Pancreas (tissue), 10 donors: Measurements from ENCODE around the gene FAM110D. TPM values are rescaled to one million over a fixed set of nuclear protein-coding genes. Genes with fewer than 3 reads are reported as not detected.

ENCODE experiments used
- ATAC-seq, 4 donors: fragments of 200-7000 bp; cut with Tn5 transposase; one replicate each; pipeline versions ENCODE4 v1.8.0 to v1.9.1; 2020; ENCODE audit warnings: mild to moderate bottlenecking in 4 of 4, moderate library complexity in 4 of 4
- DNase-seq, 6 donors: peaks; one replicate each; pipeline ENCODE4 v3.0.0-alpha.2; 2020
- FAIRE-seq: peaks from 2 replicates; lab custom pipeline; 2012; peaks lifted over from hg19 to GRCh38; lab: Jason Lieb, UNC
- H3K27ac ChIP-seq, 4 donors: fragments of 200-600 bp; sonication (generic); 1 replicate in 3 of 4; 2 replicates in 1 of 4; pipeline versions ENCODE4 v1.5.0 to v1.8.0; 2020
- H3K27me3 ChIP-seq, 4 donors: fragments of 200-600 bp; one replicate each; pipeline ENCODE4 v1.8.0; 2021
- H3K36me3 ChIP-seq, 3 donors: fragments of 200-600 bp; sonication (generic) in 1 of 3; one replicate each; pipeline versions ENCODE4 v1.5.0 to v1.8.0; 2020 to 2021
- H3K4me1 ChIP-seq, 3 donors: fragments of 200-600 bp; one replicate each; pipeline ENCODE4 v1.8.0; 2021
- H3K4me3 ChIP-seq, 4 donors: fragments of 200-600 bp; sonication (generic) in 2 of 4; one replicate each; pipeline versions ENCODE4 v1.5.0 to v1.8.0; 2020 to 2021
- H3K9me3 ChIP-seq, 4 donors: fragments of 200-600 bp; one replicate each; pipeline ENCODE4 v1.8.0; 2021
- CTCF ChIP-seq, 4 donors: fragments of 200-600 bp; sonication (generic) in 3 of 4; IDR thresholded peaks; one replicate each; pipeline versions ENCODE4 v1.5.0 to v1.8.0; 2021; ENCODE audit warnings: antibody characterized with exemption in 4 of 4
- WGBS, 2 donors: extraction: QIAGEN DNeasy Blood & Tissue Kit; methylation state at CpG; one replicate each; pipeline ENCODE4 v1.1.7; 2013; 5-methylcytosine and 5-hydroxymethylcytosine counted together
- intact Hi-C, 3 donors: fragments of 100-400 bp; cut with DNase I; formaldehyde crosslinking; loops; one replicate each; pipeline versions ENCODE4 v1.11.1 to v1.14.2; 2022
- polyA plus RNA-seq, 2 donors: library from polyadenylated mRNA; stranded (reverse); fragments of 200-250 nt; gene quantifications; one replicate each; pipeline ENCODE4 v1.2.3, GENCODE V29; 2013
- total RNA-seq, 6 donors: library from RNA; stranded (reverse); fragmentation: NEBNext Ultra II Directional in 4 of 6; extraction: Animal tissue kit (Norgen Biotek cat#: 25700) in 4 of 6; gene quantifications; one replicate each; pipeline versions ENCODE4 v1.2.1 to v1.2.4, GENCODE V29; 2021 to 2023
- donor health status: healthy with polysubstance abuse.
- donor health status: DM: no; HTN: no; CAD: no; lungs with moderate emphysema.
- donor health status: DM: no; HTN: no; CAD: no.
- donor health status: control.
- donor health status: control.
- donor health status: Bipolar disorder and iron deficiency.
- donor health status: DM: yes; HTN: yes; CAD: no.
- donor health status: DM: no; HTN: no; CAD: no.
- donor health status: DM: no; HTN: no; CAD: no.
- donor health status: DM: yes; HTN: yes; CAD: no.

Gene FAM110D
- total RNA-seq (1 to 10 TPM in 4 of 6 donors, under 1 TPM in 2; 0.79 to 1.7 (median 1.1) TPM), polyA plus RNA-seq (1 to 10 TPM; 2.6 to 3.5 TPM)

GRCh38 chr1:26158908-26159742, at the start of gene FAM110D:
Gene FAM110D (plus strand): TSS chr1:26159079. CDS start chr1:26161292, 2,213 bp downstream.
- WGBS, 2 donors, result 54 to 66% methylated on average over 6 of the region's 6 CpGs
- Histone ChIP-seq H3K4me1 (peaks cover 0 to 3% (median 0%) of the 10 kb centered on the region in 3 donors), H3K27ac (no peak within 1 kb of the TSS), H3K9me3 (no peaks in the 10 kb centered on the region), H3K36me3 (no peaks in the 10 kb centered on the region), H3K27me3 (no peaks in the 10 kb centered on the region), H3K4me3 (peak within 1 kb of the TSS in 1 of 4 donors; percentile 19)
- no peak for TF ChIP-seq CTCF (IDR thresholded peaks at IDR 0.05)
- intact Hi-C loops, result no loop called here
- DNase-seq (peak in 1 of 6 donors; percentile 38), FAIRE-seq (no peak), ATAC-seq (no peak)

- H3K4me1 ChIP-seq, result peaks cover 0 to 21% (median 16%) of the 10 kb centered on the region in 3 donors
- TF ChIP-seq CTCF (IDR thresholded peaks at IDR 0.05), result no peak
- H3K9me3 ChIP-seq, result no peaks in the 10 kb centered on the region
- intact Hi-C loops, result loop anchor here in 1 of 3 donors (5.0 kb wide), 1 partner anchor 38 kb away; no protein-coding TSS in a partner anchor
- H3K27me3 ChIP-seq, result no peaks in the 10 kb centered on the region
- H3K27ac ChIP-seq, result peak overlapping the region in 1 of 4 donors; percentile 98
- WGBS, 2 donors, result 72 to 81% methylated on average over 5 of the region's 5 CpGs
- ATAC-seq (no peak), FAIRE-seq (no peak), DNase-seq (no peak)
- H3K36me3 ChIP-seq, result no peaks in the 10 kb centered on the region
- H3K4me3 ChIP-seq, result no peak overlapping the region
Observed at GRCh38 chr1:26109229-26110164, 49.4 kb upstream of the FAM110D start.

- Histone ChIP-seq H3K27ac (peak overlapping the region; percentile 94 to 98 (median 97)), H3K4me3 (peak overlapping the region; percentile 58 to 100 (median 86)), H3K36me3 (no peaks in the 10 kb centered on the region), H3K9me3 (no peaks in the 10 kb centered on the region), H3K27me3 (no peaks in the 10 kb centered on the region), H3K4me1 (peaks cover 5 to 34% (median 26%) of the 10 kb centered on the region in 3 donors)
- TF ChIP-seq CTCF (IDR thresholded peaks at IDR 0.05), result no peak
- no peak for FAIRE-seq
- DNase-seq, result peak; percentile 84 to 92 (median 87)
- ATAC-seq, result peak; percentile 55 to 70 (median 62)
- WGBS, 2 donors, result 0% methylated on average over 62 to 85 of the region's 85 CpGs
- intact Hi-C loops, result no loop called here
Observed at GRCh38 chr1:26110731-26111529, 47.9 kb upstream of the FAM110D start.
